Gastroesophageal sphincter (tissue), 3 donors: ENCODE results near the gene ABL2.

Experiments used
- EP300 ChIP-seq: sonication (generic); formaldehyde crosslinking; IDR thresholded peaks from one replicate; pipeline ENCODE4 v1.6.1; 2017; ENCODE audit warnings: antibody characterized with exemption, mild to moderate bottlenecking
- POLR2A ChIP-seq, 2 donors: fragments of 450-650 bp; IDR thresholded peaks; one replicate each; pipeline ENCODE4 v1.6.1; 2017; ENCODE audit warnings: antibody characterized with exemption in 2 of 2, mild to moderate bottlenecking in 2 of 2, moderate library complexity in 1 of 2
- POLR2AphosphoS5 ChIP-seq: sonication (generic); formaldehyde crosslinking; IDR thresholded peaks from one replicate; pipeline ENCODE4 v1.6.1; 2017; ENCODE audit warnings: antibody characterized with exemption
- TF ChIP-seq, protein P1 (sequence below), 4 experiments: fragments of 200-600 bp in 2 of 4; fragments of 450-650 bp in 2 of 4; sonication (generic) in 1 of 4; IDR thresholded peaks; one replicate each; pipeline ENCODE4 v1.5.1; 2017 to 2019; ENCODE audit warnings: antibody characterized with exemption in 4 of 4, mild to moderate bottlenecking in 2 of 4, moderate library complexity in 2 of 4

DNA sequence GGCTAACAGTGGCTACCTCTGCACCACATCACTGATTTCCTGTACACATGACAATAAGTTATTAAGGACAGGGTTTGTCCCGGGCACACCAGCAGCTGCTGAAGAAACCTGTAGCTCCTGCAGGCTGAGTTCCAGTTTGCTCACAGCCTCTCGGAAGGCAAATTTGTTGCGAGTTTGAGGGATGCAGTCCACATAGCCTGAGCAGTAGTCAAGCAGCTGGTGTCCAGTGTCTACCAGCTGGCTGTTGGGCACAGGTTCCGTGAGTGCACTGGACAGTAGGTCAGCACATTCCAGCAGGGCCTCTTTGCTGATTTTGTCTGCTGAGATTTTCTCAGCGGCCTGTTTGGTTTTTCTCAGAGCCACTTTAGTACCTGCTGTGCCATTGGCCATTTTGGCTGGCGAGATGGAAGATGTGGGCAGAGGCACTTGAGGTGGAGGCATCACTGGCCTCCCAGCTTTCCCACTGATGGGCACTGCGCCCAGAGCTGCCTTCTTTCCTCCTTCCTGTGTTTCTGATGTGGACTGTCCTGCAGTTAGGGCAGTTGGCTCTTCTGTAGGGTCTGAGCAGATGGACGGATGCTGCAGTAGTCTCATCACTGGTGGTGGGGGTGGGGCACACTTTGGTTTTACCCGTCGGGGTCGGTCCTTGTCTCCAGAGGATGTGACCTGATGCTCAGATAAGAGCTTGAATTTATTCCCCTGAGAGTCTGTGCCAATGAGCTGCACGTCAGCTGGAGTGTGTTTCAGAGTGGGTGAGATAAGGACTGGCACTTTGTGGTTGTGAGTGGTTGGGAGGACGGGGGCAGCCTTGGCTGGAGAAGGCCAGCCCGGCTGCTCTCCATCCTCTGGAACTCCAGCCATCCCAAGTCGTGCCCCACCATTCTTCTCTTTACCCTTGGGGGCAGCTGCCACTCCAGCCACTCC lies 121.5 kb downstream of the ABL2 start:
- TF ChIP-seq, protein P1, sequence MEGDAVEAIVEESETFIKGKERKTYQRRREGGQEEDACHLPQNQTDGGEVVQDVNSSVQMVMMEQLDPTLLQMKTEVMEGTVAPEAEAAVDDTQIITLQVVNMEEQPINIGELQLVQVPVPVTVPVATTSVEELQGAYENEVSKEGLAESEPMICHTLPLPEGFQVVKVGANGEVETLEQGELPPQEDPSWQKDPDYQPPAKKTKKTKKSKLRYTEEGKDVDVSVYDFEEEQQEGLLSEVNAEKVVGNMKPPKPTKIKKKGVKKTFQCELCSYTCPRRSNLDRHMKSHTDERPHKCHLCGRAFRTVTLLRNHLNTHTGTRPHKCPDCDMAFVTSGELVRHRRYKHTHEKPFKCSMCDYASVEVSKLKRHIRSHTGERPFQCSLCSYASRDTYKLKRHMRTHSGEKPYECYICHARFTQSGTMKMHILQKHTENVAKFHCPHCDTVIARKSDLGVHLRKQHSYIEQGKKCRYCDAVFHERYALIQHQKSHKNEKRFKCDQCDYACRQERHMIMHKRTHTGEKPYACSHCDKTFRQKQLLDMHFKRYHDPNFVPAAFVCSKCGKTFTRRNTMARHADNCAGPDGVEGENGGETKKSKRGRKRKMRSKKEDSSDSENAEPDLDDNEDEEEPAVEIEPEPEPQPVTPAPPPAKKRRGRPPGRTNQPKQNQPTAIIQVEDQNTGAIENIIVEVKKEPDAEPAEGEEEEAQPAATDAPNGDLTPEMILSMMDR (IDR thresholded peaks at IDR 0.05) = no peak
- TF ChIP-seq POLR2A (IDR thresholded peaks at IDR 0.05) (no peak), POLR2AphosphoS5 (no peak), EP300 (no peak)
